ENCODE data around the gene LBHD2.

Gene LBHD2

DNA sequence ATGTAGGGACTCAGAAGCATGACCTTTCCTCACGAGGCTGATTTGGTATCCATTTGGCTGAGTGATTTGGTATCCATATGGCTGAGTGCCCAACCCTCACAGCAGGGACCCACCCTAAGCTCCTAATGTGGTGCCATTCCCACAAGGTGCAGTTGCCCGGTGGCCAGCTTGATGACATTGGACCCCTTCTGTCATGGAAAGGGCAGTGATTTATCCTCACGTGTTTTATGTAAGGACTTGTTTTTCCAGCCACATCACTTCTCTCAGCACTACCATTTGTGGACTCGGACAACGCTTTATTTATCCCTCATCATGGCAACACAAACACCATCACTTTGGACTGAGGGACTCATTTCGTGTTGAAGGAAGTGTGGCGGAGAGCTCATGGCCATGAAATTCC lies 18.1 kb upstream of the LBHD2 start:
- H4K20me1 ChIP-seq (ENCODE audit: low read depth, low read length), result no peaks in the 10 kb centered on the region
- no peak overlapping the region for H3K4me3 ChIP-seq (ENCODE audit: insufficient read depth, low read length, poor library complexity, severe bottlenecking)
- H3K9me3 ChIP-seq (ENCODE audit: insufficient read depth, low read length), result no peaks in the 10 kb centered on the region
- no peaks in the 10 kb centered on the region for H3K27me3 ChIP-seq (ENCODE audit: low read length)
- H3K4me2 ChIP-seq (ENCODE audit: low read depth, low read length, poor library complexity, severe bottlenecking), result no peak overlapping the region
- H3F3A ChIP-seq (ENCODE audit: insufficient read depth), result no peaks in the 10 kb centered on the region
- no peaks in the 10 kb centered on the region for H3K79me2 ChIP-seq (ENCODE audit: insufficient read depth, low read length)
- no peaks in the 10 kb centered on the region for H3K36me3 ChIP-seq (ENCODE audit: low read length)
- TF ChIP-seq, protein P1, sequence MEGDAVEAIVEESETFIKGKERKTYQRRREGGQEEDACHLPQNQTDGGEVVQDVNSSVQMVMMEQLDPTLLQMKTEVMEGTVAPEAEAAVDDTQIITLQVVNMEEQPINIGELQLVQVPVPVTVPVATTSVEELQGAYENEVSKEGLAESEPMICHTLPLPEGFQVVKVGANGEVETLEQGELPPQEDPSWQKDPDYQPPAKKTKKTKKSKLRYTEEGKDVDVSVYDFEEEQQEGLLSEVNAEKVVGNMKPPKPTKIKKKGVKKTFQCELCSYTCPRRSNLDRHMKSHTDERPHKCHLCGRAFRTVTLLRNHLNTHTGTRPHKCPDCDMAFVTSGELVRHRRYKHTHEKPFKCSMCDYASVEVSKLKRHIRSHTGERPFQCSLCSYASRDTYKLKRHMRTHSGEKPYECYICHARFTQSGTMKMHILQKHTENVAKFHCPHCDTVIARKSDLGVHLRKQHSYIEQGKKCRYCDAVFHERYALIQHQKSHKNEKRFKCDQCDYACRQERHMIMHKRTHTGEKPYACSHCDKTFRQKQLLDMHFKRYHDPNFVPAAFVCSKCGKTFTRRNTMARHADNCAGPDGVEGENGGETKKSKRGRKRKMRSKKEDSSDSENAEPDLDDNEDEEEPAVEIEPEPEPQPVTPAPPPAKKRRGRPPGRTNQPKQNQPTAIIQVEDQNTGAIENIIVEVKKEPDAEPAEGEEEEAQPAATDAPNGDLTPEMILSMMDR (IDR thresholded peaks at IDR 0.05; ENCODE audit: insufficient read depth, low read length, poor library complexity, severe bottlenecking), result no peak
- TF ChIP-seq EZH2phosphoT487 (conservative IDR thresholded peaks at IDR 0.05; ENCODE audit: low read length), result no peak
- H3K9ac ChIP-seq (ENCODE audit: low read length), result no peak overlapping the region
- H2AFZ ChIP-seq (ENCODE audit: low read depth, low read length, severe bottlenecking), result no peak overlapping the region
- no peak overlapping the region for H3K27ac ChIP-seq (ENCODE audit: low read depth, low read length)
- H3K9me2 ChIP-seq (replicated peaks; ENCODE audit: insufficient read depth, low read length), result no peaks in the 10 kb centered on the region

DNA sequence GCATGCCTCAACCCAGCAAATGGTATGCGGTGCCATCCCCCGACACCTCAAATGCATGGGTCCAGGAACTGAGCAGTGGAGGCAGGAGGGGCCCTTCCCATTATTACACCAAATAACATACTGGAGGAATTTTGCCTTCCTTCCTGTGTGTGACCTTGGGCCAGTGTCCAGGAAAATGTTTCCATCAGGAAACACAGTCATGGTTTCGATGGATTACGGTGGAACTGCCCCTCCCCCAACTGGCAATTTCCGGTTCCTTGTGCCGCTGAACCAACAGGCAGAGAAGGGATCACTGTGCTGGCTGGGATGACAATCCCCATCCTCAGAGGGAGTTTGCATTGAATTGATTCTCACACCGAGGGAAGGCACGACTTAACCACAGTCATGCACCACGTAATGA lies 17.6 kb upstream of the LBHD2 start:
- no peak overlapping the region for H3K4me2 ChIP-seq (ENCODE audit: low read depth, low read length, poor library complexity, severe bottlenecking)
- no peak overlapping the region for H2AFZ ChIP-seq (ENCODE audit: low read depth, low read length, severe bottlenecking)
- no peak overlapping the region for H3K9ac ChIP-seq (ENCODE audit: low read length)
- no peak overlapping the region for H3K27ac ChIP-seq (ENCODE audit: low read depth, low read length)
- no peaks in the 10 kb centered on the region for H4K20me1 ChIP-seq (ENCODE audit: low read depth, low read length)
- no peaks in the 10 kb centered on the region for H3F3A ChIP-seq (ENCODE audit: insufficient read depth)
- H3K9me2 ChIP-seq (replicated peaks; ENCODE audit: insufficient read depth, low read length), result no peaks in the 10 kb centered on the region
- H3K79me2 ChIP-seq (ENCODE audit: insufficient read depth, low read length), result no peaks in the 10 kb centered on the region
- H3K27me3 ChIP-seq (ENCODE audit: low read length), result no peaks in the 10 kb centered on the region
- H3K4me3 ChIP-seq (ENCODE audit: insufficient read depth, low read length, poor library complexity, severe bottlenecking), result no peak overlapping the region
- TF ChIP-seq, protein P1 (IDR thresholded peaks at IDR 0.05; ENCODE audit: insufficient read depth, low read length, poor library complexity, severe bottlenecking), result no peak
- no peak for TF ChIP-seq EZH2phosphoT487 (conservative IDR thresholded peaks at IDR 0.05; ENCODE audit: low read length)
- H3K36me3 ChIP-seq (ENCODE audit: low read length), result no peaks in the 10 kb centered on the region
- H3K9me3 ChIP-seq (ENCODE audit: insufficient read depth, low read length), result no peaks in the 10 kb centered on the region

DNA sequence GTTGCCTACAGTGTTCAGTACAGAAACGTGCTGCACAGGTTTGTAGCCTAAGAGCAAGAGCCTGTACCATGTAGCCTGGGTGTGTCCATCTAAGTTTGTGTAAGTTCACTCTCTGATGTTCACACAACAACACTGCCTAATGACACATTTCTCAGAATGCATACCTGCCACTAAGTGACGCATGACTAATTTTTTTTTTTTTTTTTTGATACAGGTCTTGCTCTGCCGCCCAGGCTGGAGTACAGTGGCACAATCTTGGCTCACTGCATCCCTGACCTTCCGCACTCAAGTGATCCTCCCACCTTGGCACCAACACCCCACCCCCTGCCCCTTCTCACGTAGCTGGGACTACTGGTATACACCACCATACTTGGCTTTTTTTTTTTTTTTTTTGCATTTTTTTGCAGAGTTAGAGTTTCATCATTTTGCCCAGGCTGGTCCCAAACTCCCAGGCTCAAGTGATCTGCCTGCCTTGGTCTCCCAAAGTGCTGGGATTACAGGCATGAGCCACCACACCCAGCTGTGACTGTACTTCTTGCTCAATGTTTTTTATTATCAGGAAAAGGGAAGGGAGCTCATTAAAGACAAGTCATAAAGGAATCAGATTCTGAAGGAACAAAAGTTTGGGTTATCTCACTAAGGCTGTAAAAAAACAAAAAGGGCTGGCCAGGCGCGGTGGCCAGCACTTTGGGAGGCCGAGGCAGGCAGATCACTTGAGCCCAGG lies 16.6 kb upstream of the LBHD2 start:
- Histone ChIP-seq H3K9me2 (replicated peaks; ENCODE audit: insufficient read depth, low read length) (no peaks in the 10 kb centered on the region), H3K27ac (ENCODE audit: low read depth, low read length) (no peak overlapping the region), H3K79me2 (ENCODE audit: insufficient read depth, low read length) (no peaks in the 10 kb centered on the region), H3K36me3 (ENCODE audit: low read length) (no peaks in the 10 kb centered on the region), H4K20me1 (ENCODE audit: low read depth, low read length) (no peaks in the 10 kb centered on the region), H3F3A (ENCODE audit: insufficient read depth) (no peaks in the 10 kb centered on the region), H3K9me3 (ENCODE audit: insufficient read depth, low read length) (no peaks in the 10 kb centered on the region), H3K4me3 (ENCODE audit: insufficient read depth, low read length, poor library complexity, severe bottlenecking) (no peak overlapping the region), H3K9ac (ENCODE audit: low read length) (no peak overlapping the region), H3K27me3 (ENCODE audit: low read length) (no peaks in the 10 kb centered on the region), H3K4me2 (ENCODE audit: low read depth, low read length, poor library complexity, severe bottlenecking) (no peak overlapping the region), H2AFZ (ENCODE audit: low read depth, low read length, severe bottlenecking) (no peak overlapping the region)
- TF ChIP-seq EZH2phosphoT487 (conservative IDR thresholded peaks at IDR 0.05; ENCODE audit: low read length), result no peak
- TF ChIP-seq, protein P1 (IDR thresholded peaks at IDR 0.05; ENCODE audit: insufficient read depth, low read length, poor library complexity, severe bottlenecking), result no peak
